SHP77 (cell line): ENCODE results near the gene PTPRQ.
"Not testable (repeated sequence)": the region's sequence is repeated elsewhere in the genome, so short reads cannot be mapped to it uniquely, and the experiment has no call there.

Source experiments
- DNase-seq, 2 experiments: peaks; one replicate each; lab custom pipeline; 2025; lab: John Stamatoyannopoulos, UW

PTPRQ gene

GRCh38 chr12:80443974-80444666, at the start of gene PTPRQ:
PTPRQ (plus strand) TSS chr12:80444235; CDS start chr12:80444346, 111 bp downstream.
- DNase-seq: no peak

GRCh38 chr12:80400571-80400991, 43.5 kb upstream of the PTPRQ start:
- DNase-seq: no peak

- no peak for DNase-seq
These were observed 42.8 kb upstream of the PTPRQ start for GRCh38 chr12:80401191-80401590.

- DNase-seq: no peak
These were observed 39.4 kb upstream of the PTPRQ start for GRCh38 chr12:80404629-80405028.

- DNase-seq: no peak
These were observed 37.8 kb upstream of the PTPRQ start for GRCh38 chr12:80406253-80406652.

GRCh38 chr12:80411787-80412186, 32.2 kb upstream of the PTPRQ start:
- DNase-seq: no peak

- peak; percentile 13 to 65 for DNase-seq
These were observed 31.6 kb upstream of the PTPRQ start for GRCh38 chr12:80412343-80412953.

- DNase-seq: no peak
These were observed 30.6 kb upstream of the PTPRQ start for GRCh38 chr12:80413462-80413861.

GRCh38 chr12:80415466-80415865, 28.6 kb upstream of the PTPRQ start:
- no peak for DNase-seq

GRCh38 chr12:80419644-80420043, 24.4 kb upstream of the PTPRQ start:
- no peak for DNase-seq

GRCh38 chr12:80420075-80420474, 24.0 kb upstream of the PTPRQ start:
- no peak for DNase-seq

GRCh38 chr12:80422550-80422949, 21.5 kb upstream of the PTPRQ start:
- DNase-seq: no peak

- DNase-seq: no peak
These were observed 12.0 kb upstream of the PTPRQ start for GRCh38 chr12:80432061-80432460.

GRCh38 chr12:80441921-80442320, 2.1 kb upstream of the PTPRQ start:
- no peak for DNase-seq

GRCh38 chr12:80442426-80443222, 1.4 kb upstream of the PTPRQ start:
- no peak for DNase-seq

- no peak for DNase-seq
These were observed 1.2 kb downstream of the PTPRQ start for GRCh38 chr12:80445083-80445793.

- DNase-seq: no peak
These were observed 12.5 kb downstream of the PTPRQ start for GRCh38 chr12:80456513-80456912.

GRCh38 chr12:80460972-80461371, 16.9 kb downstream of the PTPRQ start:
- no peak for DNase-seq

GRCh38 chr12:80461851-80462250, 17.8 kb downstream of the PTPRQ start:
- DNase-seq: not testable (repeated sequence)

GRCh38 chr12:80469681-80470080, 25.6 kb downstream of the PTPRQ start:
- no peak for DNase-seq

GRCh38 chr12:80470403-80470802, 26.4 kb downstream of the PTPRQ start:
- no peak for DNase-seq

- DNase-seq: no peak
These were observed 28.2 kb downstream of the PTPRQ start for GRCh38 chr12:80472236-80472635.
